Pons (tissue), 1 donor: ENCODE results near the gene ZNF813.
"Not testable (repeated sequence)": the region's sequence is repeated elsewhere in the genome, so short reads cannot be mapped to it uniquely, and the experiment has no call there.

ENCODE experiments used
- DNase-seq: peaks from one replicate; pipeline ENCODE4 v3.0.0-alpha.2; 2016; ENCODE audit warnings: low spot score

The ZNF813 gene

DNA sequence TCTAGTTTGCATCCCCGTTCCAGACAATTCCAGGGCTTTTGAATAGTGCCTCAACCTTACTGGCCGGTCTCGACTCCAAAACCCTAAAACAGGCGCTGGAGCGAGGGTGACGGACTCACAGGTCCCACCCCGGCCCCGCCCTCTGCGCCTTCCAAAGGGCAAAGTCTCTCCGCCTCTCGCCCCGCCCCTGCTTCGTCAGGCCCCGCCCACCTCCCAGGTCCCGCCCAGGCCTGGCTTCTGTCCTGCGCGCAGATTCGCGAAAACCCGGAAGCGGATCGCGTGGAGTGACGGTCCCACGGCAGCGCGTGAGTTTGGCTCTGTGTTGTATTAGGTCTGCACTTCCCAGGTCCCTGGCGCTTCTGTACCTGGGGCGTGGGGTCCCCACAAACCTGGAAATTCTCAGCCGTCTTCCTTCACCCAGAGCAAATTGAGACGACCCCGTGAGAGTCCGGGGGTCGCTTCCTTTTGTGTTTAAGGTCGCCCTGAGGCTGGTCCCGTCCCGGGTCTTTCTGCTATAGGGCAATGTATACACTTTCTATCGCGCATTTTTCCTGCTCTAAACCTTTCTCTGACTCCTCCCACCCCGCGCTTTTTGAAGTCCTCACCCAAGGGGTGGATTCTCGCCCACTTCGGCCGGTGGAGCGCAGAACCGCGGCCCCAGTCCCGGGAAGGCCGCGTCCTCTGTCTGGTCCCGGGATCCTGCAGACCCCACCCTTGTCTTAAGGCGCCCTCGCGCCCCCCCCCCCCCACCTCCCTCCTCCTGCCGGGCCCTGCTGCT is at the start of gene ZNF813:
Gene ZNF813, plus strand, starts transcription at position 249 of the 778 bp plus-strand sequence. CDS start 16,090 bp downstream, outside the sequence.
- peak; percentile 89 for DNase-seq

DNA sequence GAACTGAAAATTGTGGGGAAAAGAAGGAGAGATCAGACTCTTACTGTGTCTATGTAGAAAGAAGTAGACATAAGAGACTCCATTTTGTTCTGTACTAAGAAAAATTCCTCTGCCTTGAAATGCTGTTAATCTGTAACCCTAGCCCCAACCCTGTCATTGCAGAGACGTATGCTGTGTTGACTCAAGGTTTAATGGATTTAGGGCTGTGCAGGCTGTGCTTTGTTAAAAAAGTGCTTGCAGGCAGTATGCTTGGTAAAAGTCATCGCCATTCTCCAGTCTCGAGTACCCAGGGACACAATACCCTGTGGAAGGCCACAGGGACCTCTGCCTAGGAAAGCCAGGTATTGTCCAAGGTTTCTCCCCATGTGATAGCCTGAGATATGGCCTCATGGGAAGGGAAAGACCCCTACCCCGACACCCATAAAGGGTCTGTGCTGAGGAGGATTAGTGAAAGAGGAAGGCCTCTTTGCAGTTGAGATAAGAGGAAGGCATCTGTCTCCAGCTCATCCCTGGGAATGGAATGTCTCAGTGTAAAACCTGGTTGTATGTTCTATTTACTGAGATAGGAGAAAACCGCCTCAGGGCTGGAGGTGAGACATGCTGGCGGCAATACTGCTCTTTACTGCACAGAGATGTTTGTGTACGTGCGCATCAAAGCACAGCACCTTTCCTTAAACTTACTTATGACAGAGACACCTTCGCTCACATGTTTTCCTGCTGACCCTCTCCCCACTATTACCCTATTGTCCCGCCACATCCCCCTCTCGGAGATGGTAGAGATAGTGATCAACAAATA is 46.8 kb upstream of the ZNF813 start:
- not testable (repeated sequence) for DNase-seq

- no peak for DNase-seq
Observed at GRCh38 chr19:53422551-53422950, 45.0 kb upstream of the ZNF813 start.

DNA sequence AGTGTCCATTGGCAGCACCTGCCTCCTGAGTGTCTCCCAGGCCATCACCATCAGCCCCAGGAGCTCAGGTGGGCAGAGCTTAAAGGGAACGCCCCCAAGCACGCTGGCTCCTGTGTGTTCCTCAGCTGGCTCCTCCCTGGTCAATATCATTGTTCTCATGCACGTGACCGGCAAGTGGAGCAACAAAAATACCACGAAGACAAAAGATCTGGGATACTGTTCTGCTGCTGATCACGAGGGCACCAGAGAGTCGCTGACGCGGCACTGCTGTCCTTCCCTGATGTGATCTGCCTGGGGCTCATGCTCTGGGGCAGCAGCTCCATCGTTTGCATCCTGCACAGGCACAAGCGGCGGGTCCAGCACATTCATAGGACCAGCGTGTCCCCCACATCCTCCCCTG is 44.5 kb upstream of the ZNF813 start:
- DNase-seq, result not testable (repeated sequence)

GRCh38 chr19:53423680-53424079 is 43.9 kb upstream of the ZNF813 start:
- not testable (repeated sequence) for DNase-seq

DNA sequence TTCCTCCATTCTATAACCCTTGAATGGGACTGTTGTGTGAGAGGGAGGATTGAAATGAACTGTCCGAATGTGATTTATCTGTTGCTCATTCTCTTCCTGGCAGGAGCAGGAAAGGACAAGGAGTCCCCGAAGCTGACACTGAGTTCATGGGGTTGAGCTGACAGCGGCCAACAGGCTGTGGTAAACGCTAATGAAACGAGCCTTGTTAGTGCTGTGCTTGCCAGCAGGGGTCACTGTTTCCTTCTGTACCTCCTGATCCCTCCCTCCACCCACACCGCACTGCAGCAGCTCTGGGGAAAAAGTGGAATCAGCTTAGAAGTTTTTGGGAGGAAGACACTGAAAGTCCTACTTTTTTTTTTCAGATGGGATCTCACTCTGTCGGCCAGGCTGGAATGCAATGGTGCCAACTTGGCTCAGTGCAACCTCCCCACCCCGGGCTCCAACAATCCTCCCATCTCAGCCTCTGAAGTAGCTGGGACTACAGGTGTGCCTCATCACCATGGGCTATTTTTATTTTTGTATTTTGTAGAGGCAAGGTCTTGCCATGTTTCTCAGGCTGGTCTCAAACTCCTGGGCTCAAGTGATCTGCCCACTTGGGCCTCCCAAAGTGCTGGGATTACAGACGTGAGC is 42.5 kb upstream of the ZNF813 start:
- peak; percentile 79 for DNase-seq

DNA sequence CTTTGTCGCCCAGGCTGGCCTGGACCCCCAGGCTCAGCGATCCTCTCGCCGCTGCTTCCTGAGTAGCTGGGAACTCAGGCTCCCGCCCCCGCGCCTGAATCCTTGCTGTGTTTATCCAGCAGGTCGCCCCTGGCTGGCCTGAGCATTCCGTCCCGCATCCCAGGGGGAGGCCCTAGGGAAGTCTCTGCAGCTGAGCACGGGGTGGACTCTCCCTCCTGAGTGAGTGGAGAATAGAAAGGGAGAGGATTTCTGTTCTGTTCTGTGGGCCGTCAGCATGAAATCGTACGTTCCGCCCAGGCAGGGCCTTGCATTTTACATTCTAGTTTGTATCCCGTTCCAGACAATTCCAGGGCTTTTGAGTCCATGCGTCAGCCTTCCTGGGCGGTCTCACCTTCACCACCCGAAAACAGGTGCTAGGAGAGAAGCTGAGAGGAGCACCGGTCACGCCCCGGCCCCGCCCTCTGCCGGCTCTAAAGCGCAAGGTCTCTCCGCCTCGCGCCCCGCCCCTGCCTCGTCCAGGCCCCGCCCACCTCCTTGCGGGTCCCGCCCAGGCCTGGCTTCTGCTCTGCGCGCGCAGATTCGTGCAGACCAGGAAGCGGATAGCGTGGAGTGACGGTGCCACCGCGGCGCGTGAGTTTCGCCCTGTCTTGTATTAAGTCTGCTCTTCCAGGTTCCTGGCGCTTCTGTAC is 36.0 kb upstream of the ZNF813 start, which contains the start of gene ZNF761:
Gene ZNF761, plus strand, starts transcription at position 586 of the 689 bp plus-strand sequence. CDS start 15,285 bp downstream, outside the sequence.
- peak; percentile 87 for DNase-seq

GRCh38 chr19:53432088-53432661 is 35.4 kb upstream of the ZNF813 start:
- no peak for DNase-seq

- DNase-seq, result not testable (repeated sequence)
Observed at GRCh38 chr19:53443809-53444208, 23.7 kb upstream of the ZNF813 start.

DNA sequence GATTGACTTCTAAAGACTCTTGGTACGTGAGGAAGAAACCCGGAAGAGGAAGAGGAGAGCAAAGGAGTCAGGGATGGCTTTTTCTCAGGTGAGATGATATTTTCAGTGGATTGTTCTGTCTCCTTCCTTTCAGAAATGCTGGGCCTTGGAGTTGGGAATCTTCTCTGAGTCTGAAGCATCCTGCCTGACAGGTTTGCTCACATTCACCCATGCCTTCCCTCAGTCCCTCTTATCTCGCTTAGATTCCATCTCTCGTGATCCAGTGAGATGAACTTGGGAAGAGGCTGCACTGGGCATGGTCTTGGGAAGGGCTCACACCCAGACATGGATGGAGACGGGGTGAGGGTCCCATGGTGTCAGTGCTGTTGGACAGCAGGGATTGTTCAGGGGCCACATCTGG is 20.3 kb upstream of the ZNF813 start:
- not testable (repeated sequence) for DNase-seq

DNA sequence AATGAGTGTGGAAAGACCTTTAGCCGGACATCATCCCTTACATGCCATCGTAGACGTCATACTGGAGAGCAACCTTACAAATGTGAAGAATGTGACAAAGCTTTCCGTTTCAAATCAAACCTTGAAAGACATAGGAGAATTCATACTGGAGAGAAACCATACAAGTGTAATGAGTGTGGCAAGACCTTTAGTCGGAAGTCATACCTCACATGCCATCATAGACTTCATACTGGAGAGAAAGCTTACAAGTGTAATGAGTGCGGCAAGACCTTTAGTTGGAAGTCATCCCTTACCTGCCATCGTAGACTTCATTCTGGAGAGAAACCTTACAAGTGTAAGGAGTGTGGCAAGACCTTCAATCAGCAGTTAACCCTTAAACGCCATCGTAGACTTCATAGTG is 11.7 kb upstream of the ZNF813 start:
- no peak for DNase-seq

GRCh38 chr19:53460131-53460721 is 7.3 kb upstream of the ZNF813 start:
- DNase-seq, result not testable (repeated sequence)

- DNase-seq, result no peak
Observed at GRCh38 chr19:53461866-53462265, 5.7 kb upstream of the ZNF813 start.

DNA sequence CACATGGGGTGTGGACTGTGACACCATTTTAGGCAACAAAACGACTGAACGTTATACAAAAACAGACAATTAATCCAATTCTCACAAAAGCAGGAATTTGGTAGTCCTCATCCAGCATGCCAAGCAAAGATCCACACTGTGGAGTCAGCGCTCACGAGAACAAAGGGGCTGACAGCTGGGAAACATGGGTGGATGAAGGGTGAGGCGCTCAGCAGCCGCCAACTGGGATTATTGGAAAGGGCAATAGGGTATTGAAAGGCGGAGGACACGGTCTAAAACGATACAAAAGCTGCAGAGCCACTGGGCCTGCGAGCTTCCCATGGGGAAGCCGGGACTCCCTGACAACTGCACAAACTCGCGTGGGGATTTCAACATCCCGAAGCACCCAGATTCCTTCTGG is 4.7 kb upstream of the ZNF813 start:
- peak; percentile 13 for DNase-seq

DNA sequence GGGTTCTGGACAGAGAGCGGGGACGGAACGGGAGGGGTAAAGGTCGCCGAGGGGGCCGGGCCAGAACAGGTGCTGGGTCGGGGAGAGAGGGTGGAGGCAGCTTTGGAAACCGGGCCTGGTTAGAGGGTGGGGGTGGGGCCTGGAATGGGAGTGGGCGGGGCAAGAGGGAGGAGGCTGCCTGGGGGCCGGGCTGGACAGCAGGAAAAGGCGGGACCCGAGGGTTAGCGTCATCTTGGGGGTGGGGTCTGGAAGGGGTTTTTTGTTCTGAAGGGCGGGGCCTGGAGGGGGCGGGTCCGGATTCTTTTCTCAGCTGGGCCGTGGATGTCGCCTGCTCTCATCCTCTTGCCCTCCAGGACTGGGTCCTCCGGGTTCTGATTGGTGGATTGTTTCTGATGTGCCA is 4.3 kb upstream of the ZNF813 start:
- peak; percentile 84 for DNase-seq

GRCh38 chr19:53466726-53467484 is 628 bp upstream of the ZNF813 start:
- no peak for DNase-seq

DNA sequence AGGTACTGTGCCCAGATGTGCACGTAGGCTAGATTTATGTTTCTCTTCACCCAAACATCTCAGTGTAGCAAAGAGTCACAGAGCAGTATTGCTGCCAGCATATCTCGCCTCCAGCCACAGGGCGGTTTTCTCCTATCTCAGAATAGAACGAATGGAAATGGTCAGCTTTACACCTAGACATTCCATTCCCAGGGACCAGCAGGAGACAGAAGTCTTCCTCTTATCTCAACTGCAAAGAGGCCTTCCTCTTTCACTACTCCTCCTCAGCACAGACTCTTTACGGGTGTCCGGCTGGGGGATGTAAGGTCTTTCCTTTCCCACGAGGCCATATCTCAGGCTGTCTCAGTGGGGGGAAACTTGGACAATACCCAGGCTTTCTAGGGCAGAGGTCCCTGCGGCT is 1.1 kb downstream of the ZNF813 start:
- DNase-seq, result not testable (repeated sequence)

GRCh38 chr19:53471916-53472315 is 4.4 kb downstream of the ZNF813 start:
- DNase-seq, result no peak

GRCh38 chr19:53474832-53475231 is 7.3 kb downstream of the ZNF813 start:
- DNase-seq, result peak; percentile 15

DNA sequence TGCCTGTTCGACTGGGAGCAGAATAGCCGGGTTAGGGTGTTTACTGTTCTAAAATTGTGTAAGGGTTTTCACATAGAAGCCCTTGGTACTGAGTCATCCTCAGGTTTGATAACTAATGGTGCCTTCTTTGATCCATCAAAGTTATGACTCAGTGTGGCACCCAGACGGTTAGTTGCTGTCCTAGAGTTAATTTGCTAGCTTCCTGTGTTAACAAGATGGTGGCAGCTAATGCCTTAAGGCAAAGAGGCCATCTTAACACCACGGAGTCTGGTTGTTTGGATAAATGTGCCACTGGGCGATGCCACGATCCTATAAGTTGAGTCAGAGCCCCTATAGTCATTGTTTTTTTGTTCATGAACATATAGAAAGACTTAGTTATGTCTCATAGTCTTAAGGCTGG is 7.9 kb downstream of the ZNF813 start:
- DNase-seq, result not testable (repeated sequence)
